GM21515 (cell line): ENCODE data around the gene CCT5.

ENCODE experiments used
- ATAC-seq: cut with Tn5 transposase; IDR thresholded peaks from one replicate; pipeline ENCODE4 v1.9.1; 2021; ENCODE audit not compliant: unreplicated experiment

CCT5 gene

DNA sequence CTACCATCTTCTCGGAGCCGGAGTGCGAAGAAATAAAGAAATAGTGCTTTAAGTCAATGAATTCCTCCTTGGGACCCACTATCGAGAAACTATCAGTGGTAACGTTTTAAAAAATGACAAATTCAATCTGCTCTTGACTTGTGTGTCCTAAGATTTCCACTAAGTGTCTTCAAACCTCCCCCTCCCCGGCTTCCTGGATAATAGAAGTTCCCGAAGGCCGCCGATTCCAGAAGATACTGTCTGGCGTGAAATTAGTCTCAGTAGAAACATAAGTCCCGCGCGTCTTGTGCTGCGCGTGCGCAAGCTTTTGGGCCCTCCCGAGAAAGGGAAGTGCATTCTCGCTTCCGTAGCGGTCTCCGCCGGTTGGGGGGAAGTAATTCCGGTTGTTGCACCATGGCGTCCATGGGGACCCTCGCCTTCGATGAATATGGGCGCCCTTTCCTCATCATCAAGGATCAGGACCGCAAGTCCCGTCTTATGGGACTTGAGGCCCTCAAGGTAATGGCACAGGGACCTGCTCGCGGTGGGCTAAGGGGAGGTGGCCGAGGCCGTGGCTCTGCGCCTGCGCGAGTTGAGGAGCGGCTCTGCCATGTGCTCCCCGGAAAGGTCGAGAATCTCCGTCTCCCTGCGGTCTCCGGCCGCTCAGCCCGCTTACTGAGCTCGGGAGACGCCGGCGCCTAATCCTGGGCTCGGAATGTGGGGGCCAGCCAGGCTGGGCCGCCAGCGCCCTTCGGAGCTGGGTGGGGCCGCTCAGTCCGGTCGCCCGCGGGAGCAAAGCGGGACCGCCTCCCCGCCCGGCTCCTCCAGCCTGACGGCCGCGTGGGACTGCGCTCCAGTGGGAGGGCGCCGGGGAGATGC lies at the start of gene CCT5:
CCT5 (plus strand) TSS at position 333 of the 858 bp plus-strand sequence; CDS start at position 394, 61 bp downstream.
- peak; percentile 75 for ATAC-seq

DNA sequence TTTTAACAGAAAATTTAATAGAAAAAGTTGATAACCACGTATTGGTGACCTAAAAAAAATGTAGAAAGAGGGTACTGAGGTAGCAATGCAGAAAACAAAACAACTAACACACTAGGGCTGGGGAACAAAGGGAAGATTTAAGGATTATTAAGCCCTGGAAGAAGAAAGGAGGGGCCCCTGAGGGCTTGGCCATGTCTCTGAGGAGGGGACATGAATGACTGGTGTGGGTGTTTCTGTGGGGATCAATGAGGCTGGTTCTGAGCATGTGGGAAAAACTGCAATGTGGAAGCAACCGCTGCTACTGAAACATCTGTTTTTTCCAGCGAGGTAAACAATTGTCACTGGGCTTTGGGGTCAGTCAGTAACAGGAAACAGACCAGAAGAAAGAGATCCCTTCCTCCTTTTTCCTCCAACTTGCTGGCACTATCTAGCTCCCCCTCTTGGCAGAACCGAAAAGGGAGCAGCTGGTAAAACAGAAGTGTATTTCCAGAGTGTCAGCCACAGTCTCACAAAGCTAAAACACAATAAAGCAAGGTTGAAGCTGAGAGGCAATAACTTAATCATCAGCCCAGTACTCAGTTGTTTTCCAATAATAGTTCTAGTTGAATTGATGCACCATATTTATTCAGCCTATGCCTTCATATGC lies 48.7 kb upstream of the CCT5 start:
- no peak for ATAC-seq

- ATAC-seq, result no peak
These were observed 47.8 kb upstream of the CCT5 start for GRCh38 chr5:10202089-10202910.

- no peak for ATAC-seq
These were observed 41.1 kb upstream of the CCT5 start for GRCh38 chr5:10209004-10209403.

- no peak for ATAC-seq
These were observed 36.8 kb upstream of the CCT5 start for GRCh38 chr5:10213316-10213715.

GRCh38 chr5:10214041-10214440 lies 36.0 kb upstream of the CCT5 start:
- ATAC-seq, result no peak

DNA sequence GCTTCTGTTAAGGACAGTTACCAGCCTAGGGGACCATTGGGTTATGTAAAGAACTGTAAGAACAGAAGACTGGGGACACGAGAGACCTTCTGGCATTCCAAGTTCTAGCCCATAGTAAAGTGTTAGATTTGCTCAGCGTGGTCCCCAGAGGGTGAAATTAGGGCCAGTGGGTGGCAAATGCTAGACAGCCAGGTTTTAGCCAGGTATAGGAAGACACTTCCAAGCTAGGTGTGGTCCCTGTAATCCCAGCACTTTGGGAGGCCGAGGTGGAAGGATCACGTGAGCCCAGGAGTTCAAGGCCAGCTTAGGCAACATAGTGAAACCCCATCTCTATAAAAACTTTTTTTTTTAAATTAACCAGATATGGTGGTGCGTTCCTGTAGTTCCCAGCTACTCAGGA lies 34.7 kb upstream of the CCT5 start:
- no peak for ATAC-seq

DNA sequence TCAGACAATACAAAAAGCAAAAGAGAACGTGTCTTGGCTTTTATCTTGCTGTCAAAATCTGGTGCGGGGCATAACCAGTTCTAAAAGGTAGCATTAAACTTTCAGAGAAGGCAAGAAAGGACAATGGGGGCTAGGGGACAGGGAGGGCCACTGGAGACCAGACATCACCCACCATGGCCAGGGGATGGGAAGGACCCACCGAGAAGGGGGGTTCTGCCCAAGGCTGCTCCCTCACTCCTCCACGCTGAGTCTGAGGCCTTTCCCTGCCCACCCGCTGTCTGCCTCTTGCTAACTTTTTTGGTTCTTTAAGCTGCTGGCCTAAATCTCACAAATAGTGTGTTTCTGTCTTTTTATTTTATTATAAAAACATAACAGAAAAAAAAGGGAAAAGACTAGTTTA lies 34.0 kb upstream of the CCT5 start:
- ATAC-seq, result no peak

DNA sequence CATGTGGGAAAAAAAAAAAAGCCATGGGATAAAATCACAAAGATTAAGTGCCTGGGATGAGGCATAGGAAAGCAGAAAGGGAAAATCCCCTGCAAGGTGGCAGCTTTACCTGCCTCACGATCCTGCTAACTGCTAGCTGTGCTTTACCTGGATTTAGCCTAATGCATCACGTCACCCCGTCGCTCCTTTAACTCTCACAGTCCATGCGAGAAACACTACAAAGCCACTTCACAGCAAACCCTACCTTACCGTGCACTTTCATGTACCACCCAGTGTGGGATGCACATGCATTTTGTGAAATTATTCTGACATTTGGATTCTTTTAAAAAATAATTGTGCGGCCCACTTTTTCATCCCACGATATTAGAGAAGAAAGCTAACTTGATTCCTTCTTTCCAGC lies 31.4 kb upstream of the CCT5 start:
- ATAC-seq, result no peak

DNA sequence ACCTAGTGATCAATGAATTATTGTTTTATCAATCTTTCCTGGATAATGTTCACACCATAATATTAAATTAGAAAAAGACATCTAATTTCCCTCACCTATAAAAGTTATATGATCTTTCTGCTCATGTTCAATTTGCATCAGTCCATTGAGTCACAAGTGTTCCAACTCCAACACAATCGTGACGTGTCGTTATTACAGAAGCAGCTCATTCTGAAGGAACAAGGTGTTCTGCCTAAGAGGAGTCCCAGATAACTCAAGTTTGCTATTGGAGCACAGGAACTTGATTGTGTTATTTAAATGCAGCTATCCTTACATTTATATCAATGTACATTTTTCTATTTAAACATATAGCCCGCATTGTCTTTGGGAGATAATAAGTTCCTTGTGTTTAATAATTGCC lies 31.0 kb upstream of the CCT5 start:
- no peak for ATAC-seq

DNA sequence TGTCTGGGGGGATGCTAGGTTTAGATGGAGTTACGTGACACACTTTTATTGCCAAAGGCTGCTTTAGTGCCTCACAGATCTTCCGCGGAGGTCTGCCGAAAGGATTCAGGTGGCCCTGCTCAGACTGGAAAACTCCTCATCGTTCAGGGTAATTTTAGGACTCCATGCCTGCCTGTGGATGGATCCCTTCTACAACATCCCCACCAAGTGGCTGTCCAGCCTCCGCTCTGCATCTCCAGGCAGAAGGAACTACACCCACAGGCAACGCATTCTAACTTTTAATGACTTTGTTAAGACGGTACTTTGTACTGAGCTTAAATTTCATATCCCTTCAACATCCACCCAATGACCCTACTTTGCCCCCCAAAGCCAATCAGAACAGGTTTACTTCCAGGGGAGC lies 29.8 kb upstream of the CCT5 start:
- ATAC-seq, result no peak

DNA sequence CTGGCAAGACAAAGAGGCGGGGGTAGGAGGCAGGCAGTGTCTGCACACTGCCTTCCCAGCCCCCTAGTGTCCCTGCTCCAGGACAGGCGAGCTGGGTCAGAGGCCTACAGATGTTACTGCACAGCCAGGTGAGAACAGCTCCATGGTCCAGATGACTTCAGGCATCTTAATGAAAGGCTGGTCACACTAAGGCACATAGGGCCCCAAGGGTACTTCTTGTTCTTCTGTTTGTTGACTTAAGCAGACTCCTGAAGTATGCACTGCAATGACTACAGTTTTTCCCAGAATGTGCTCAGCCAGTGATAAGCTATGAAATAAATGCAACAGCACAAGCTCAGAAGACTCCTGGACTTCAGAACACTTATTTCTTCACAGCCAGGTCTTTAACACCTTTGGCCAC lies 27.8 kb upstream of the CCT5 start:
- no peak for ATAC-seq

- no peak for ATAC-seq
These were observed 22.7 kb upstream of the CCT5 start for GRCh38 chr5:10227379-10227778.

- no peak for ATAC-seq
These were observed 21.8 kb upstream of the CCT5 start for GRCh38 chr5:10228288-10228687.

DNA sequence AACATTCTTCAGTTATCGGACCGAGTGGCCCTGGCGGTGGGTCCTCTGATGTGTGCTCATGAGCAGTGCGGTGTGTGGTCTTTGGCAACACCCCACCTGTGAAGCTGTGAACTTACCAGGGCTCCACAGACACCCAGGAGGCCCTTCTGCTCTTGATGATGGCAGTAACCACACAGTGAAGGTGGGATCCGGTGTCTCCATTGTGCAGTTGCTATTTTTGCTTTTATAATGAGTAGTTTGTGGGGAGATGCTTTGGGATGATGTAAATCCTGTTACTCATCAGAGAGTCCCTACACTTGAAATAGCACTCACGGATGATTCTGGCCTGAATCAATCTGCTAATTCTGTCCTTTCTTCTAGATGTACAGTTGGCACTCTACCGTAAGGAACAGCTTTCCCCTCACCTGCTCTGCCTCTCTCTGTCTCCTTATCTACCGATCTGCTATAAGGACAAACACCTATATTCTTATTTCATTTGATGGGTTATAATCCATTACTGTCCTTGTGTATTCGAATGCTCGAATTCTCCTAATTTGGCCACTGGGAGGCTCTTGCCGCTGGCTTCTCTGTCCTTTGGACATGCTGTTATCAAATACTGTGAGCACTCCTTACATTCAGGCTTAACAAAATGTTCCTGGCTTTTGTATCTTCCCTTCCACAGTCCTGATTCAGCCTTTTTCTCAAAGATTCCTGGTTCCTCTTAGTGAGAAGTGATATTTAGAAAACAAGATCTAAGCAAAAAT lies 20.6 kb upstream of the CCT5 start:
- no peak for ATAC-seq

GRCh38 chr5:10232386-10232785 lies 17.7 kb upstream of the CCT5 start:
- ATAC-seq, result no peak

GRCh38 chr5:10233011-10233410 lies 17.1 kb upstream of the CCT5 start:
- no peak for ATAC-seq

DNA sequence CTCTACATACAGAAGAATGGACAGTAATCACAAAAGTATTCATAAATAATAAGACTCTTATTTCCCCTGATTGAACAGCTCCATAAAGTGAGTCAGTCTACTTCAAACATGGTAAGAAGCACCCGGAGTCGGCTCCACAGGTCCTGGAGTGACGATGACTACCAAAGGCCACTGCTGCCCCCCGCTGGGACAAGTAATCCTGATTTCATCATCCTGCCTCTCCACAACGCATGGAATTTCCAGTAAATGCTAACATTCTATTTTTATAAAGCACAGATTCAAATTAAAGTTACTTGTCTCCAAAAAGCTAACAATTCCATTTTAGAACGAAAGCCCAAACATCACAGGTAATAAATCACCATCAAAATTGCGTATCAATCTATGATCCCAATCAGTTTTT lies 16.6 kb upstream of the CCT5 start:
- no peak for ATAC-seq

- no peak for ATAC-seq
These were observed 14.7 kb upstream of the CCT5 start for GRCh38 chr5:10235350-10235749.

DNA sequence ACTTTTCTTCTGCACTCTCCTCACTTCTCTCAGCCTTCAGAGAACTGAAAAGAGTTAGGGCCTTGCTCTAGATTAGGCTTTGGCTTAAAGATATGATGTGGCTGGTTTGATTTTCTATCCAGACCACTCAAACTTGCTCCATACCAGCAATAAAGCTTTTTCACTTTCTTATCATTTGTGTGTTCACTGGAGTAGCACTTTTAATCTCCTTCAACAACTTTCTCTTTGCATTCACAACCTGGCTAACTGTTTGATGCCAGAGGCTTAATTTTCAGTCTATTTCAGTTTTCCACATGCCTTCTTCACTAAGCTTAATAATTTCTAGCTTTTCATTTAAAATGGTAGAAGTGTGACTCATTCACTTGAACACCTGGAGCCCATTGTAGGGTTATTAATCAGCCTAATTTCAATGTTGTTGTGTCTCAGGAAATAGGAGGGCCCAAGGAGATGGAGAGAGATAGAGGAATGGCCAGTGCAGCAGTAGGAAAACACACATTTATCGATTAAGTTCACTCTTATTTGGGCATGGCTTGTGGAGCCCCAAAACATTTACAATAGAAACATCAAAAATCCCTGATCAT lies 6.3 kb upstream of the CCT5 start:
- ATAC-seq, result no peak
